Measurements from ENCODE around the gene ARPC5.

ARPC5 gene

DNA sequence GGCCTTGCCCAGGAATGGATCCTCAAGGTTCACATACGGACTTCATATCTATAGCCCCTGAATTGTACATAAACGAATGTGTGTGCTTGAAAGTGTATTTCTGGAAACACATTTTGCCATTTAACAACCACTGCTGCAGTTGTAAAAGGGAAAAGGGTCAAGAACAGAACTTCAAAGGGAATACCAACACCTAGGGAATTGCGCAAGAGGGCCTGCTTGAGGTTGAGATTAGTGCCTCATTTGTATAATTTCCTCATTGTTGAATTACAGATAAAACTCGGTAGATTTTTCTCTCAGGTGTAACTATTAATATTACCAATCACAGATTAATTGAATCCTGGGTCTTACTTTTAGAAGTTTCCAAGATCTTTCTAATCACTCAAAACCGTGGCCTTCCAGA, 51.4 kb downstream of the ARPC5 start:
- no peak for FAIRE-seq

GRCh38 chr1:183583466-183583865, 52.1 kb downstream of the ARPC5 start:
- FAIRE-seq = no peak

DNA sequence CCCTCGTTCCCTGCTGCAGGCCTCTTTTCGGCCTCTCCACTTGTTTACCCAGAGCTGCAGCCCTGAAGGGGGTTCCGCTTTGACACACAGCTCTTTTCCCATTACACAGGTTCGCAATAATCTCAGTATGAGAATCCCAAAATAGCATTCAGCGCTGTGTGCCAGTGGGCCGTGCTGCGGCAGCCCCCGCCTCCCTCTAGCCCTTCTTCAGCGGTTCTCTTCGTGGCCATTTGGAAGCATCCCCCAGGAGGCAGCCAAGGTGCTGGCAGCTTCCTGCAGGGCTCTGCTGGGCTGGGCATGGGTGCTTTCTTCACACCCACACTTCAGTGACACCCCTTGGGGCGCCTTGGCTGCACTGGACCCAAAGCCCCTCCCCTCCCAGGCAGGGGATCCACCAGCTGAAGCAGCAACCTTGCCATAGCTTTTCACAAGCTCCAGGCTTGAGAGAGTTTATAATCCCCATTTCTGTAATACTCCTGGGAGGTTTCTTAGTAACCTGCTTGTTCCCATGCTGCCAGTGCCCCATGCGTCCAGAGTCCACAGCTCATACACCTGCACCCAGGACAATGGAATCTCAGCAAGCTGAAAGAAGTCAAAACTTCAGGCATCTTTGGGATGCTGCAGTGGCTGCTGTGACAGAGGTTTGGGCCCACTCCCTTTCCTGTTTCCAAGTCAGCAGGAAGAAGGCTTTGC, 53.4 kb downstream of the ARPC5 start:
- no peak for FAIRE-seq

DNA sequence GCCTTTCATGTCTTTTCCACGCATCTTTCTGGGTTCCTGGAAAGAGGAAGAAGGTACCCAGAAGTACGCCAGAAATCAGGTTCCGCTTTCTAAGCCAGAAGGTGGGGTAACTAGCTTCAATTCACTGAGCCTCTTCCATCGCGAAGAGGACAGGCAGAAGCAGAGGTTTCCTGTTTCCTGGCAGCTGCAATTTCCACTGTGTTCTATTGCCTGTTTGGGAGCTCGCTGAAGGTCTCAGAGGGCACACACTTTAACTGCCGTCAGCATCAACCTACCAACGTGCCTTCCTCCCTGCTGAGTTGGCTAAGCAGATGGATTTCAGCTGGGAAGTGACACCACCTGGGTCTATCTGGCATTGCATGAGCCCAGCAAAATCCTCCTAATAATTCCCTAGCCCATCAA, 55.3 kb downstream of the ARPC5 start:
- no peak for FAIRE-seq

DNA sequence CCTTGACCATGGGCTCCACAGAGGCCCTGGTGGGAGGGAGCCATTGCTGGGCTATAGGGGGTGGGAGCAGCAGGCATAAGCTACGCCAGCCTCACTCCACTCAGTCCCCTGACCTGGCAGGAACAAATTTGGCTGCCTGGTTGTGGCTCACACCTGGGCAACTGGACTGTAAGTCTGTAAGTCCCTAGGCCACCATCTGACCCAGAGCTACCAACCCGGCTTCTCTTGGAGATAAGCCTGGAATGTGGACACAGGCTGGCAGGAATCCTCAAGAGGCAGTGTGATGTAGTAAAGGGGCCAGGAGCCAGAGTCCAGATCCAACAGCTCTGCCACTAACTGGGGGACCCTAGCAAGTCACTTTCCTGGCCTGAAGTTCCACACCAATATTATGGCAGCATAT, 56.7 kb downstream of the ARPC5 start:
- FAIRE-seq = no peak

DNA sequence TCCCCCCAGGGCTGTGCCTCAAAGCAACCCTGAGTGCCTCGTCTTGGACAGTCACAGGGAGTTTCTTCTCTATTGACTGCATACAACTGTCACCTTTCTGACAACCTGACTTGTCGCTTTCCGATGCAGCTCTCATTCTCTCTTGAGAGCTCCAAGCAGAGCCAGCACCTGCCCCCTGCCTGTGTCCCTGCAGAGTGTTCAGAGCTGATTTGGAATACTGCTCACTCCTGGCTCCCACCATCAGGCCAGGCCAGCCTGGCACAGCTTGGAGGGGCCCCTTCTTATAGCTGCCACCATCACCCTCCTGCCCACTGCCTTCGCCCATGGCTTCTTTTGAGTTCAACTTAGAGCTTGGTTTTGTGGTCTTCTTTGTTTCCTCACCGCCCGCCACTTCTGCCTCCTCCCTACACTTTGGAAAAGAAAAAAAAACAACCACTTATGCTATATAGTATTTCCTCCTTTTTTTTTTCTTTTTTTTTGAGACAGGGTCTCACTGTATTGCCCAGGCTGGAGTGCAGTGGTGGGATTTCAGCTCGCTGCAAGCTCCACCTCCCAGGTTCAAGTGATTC, 57.6 kb downstream of the ARPC5 start:
- no peak for FAIRE-seq

- FAIRE-seq = no peak
These were observed 59.0 kb downstream of the ARPC5 start for GRCh38 chr1:183576537-183576936.

GRCh38 chr1:183575606-183576005, 60.0 kb downstream of the ARPC5 start:
- FAIRE-seq = no peak

DNA sequence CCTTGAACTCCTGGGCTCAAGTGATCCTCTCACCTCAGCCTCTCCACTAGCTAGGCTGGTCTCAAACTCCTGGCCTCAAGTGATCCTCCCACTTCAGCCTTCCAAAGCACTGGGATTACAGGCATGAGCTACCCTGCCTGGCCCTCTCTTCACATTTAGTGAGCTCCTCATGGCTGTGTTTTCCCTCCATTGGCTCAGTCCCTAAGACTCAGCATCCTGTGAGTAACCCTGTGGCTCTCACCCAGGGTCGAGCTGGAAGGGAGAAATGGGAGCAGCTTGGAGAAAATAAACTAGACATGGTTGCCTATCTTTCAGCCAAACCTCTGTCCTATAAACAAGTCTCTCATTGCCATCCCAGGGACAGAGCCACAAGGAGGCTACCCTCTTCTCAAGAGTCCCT, 62.9 kb downstream of the ARPC5 start:
- FAIRE-seq = no peak

DNA sequence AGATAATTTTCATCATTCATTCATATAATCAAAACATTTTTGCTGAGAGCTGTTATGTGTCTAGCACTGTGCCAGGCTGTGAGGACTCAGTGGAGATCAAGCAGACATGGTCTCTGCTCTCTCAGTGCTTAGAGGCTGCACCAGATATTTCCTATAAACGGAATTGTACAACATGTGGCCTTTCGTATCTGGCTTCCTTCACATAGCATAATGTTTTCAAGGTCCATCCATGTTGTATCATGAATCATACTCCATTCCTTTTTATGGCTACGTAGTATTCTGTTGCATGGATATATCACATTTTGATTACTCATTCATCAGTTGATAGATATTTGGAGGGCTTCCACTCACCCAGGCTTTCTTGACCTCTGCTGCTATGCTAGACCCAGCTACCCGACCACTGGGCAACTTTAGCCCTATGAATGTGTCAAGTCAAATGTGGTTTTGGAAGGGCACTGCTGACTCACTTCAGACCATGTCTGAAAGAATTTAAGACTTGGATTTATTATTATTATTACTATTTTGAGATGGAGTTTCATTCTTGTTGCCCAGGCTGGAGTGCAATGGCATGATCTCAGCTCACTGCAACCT, 63.8 kb downstream of the ARPC5 start:
- FAIRE-seq = no peak

Measured in endometrium (tissue), 2 donors.